ENCODE measurements around the gene XPO5. TPM values are rescaled to one million over a fixed set of nuclear protein-coding genes. Genes with fewer than 3 reads are reported as not detected.

XPO5 gene
- total RNA-seq, 3 donors from 2014 or later (not counting 1 experiment from before 2014, with no cell fraction given), result 47.6 to 54.6 (median 48.7) TPM

GRCh38 chr6:43488667-43489276 lies 87.1 kb downstream of the XPO5 start:
- H3K27ac Mint-ChIP-seq, result peak overlapping the region in 1 of 2 donors; percentile 33
- Histone ChIP-seq H3K27me3 (ENCODE audit: control insufficient read depth, insufficient read depth, low read length) (no peaks in the 10 kb centered on the region), H3K4me3 (ENCODE audit: low read length) (no peak overlapping the region), H3K9me3 (ENCODE audit: control insufficient read depth, insufficient read depth, low read length) (no peaks in the 10 kb centered on the region), H3K27ac (ENCODE audit: low read length) (no peak overlapping the region), H3K36me3 (ENCODE audit: control insufficient read depth, insufficient read depth, low read length) (no peaks in the 10 kb centered on the region), H3K4me1 (ENCODE audit: control insufficient read depth, insufficient read depth, low read length) (no peaks in the 10 kb centered on the region)
- intact Hi-C loops (cut with micrococcal nuclease), result no loop called here
- peaks cover under 1 to 10% of the 10 kb centered on the region in 2 donors for H3K4me1 Mint-ChIP-seq
- H3K36me3 Mint-ChIP-seq, result no peaks in the 10 kb centered on the region
- no peaks in the 10 kb centered on the region for H3K27me3 Mint-ChIP-seq (ENCODE audit: low read depth in 2 of 2)
- no peak overlapping the region for H3K4me3 Mint-ChIP-seq
- no peaks in the 10 kb centered on the region for H3K9me3 Mint-ChIP-seq
- WGBS (ENCODE audit: insufficient coverage), result 83% methylated on average over 4 of the region's 4 CpGs
- no peak for DNase-seq
- ATAC-seq, result no peak
- TF ChIP-seq CTCF (IDR thresholded peaks at IDR 0.05), result no peak

GRCh38 chr6:43481591-43482236 lies 94.1 kb downstream of the XPO5 start:
- Mint-ChIP-seq H3K27me3 (ENCODE audit: low read depth in 2 of 2) (no peaks in the 10 kb centered on the region), H3K9me3 (no peaks in the 10 kb centered on the region), H3K4me3 (no peak overlapping the region), H3K36me3 (no peaks in the 10 kb centered on the region), H3K4me1 (peaks cover 27 to 42% of the 10 kb centered on the region in 2 donors), H3K27ac (peak overlapping the region in 1 of 2 donors; percentile 44)
- Histone ChIP-seq H3K27me3 (ENCODE audit: control insufficient read depth, insufficient read depth, low read length) (no peaks in the 10 kb centered on the region), H3K4me1 (ENCODE audit: control insufficient read depth, insufficient read depth, low read length) (peaks cover 13% of the 10 kb centered on the region), H3K27ac (ENCODE audit: low read length) (no peak overlapping the region), H3K4me3 (ENCODE audit: low read length) (no peak overlapping the region), H3K36me3 (ENCODE audit: control insufficient read depth, insufficient read depth, low read length) (peaks cover 2% of the 10 kb centered on the region), H3K9me3 (ENCODE audit: control insufficient read depth, insufficient read depth, low read length) (no peaks in the 10 kb centered on the region)
- DNase-seq (no peak), ATAC-seq (no peak)
- intact Hi-C loops (cut with micrococcal nuclease), result no loop called here
- no peak for TF ChIP-seq CTCF (IDR thresholded peaks at IDR 0.05)
- WGBS (ENCODE audit: insufficient coverage), result 97% methylated on average over 11 of the region's 11 CpGs

GRCh38 chr6:43481075-43481474 lies 94.8 kb downstream of the XPO5 start:
- H3K4me3 Mint-ChIP-seq, result no peak overlapping the region
- H3K4me1 Mint-ChIP-seq, result peaks cover 29 to 44% of the 10 kb centered on the region in 2 donors
- WGBS (ENCODE audit: insufficient coverage), result no CpG with 5 or more reads among the region's 2 CpGs
- no peak for DNase-seq
- H3K27me3 ChIP-seq (ENCODE audit: control insufficient read depth, insufficient read depth, low read length), result no peaks in the 10 kb centered on the region
- intact Hi-C loops (cut with micrococcal nuclease), result no loop called here
- no peak overlapping the region for H3K27ac ChIP-seq (ENCODE audit: low read length)
- no peak overlapping the region for H3K4me3 ChIP-seq (ENCODE audit: low read length)
- H3K27me3 Mint-ChIP-seq (ENCODE audit: low read depth in 2 of 2), result no peaks in the 10 kb centered on the region
- no peak for TF ChIP-seq CTCF (IDR thresholded peaks at IDR 0.05)
- peaks cover 2% of the 10 kb centered on the region for H3K36me3 ChIP-seq (ENCODE audit: control insufficient read depth, insufficient read depth, low read length)
- ATAC-seq, result no peak
- H3K4me1 ChIP-seq (ENCODE audit: control insufficient read depth, insufficient read depth, low read length), result peaks cover 13% of the 10 kb centered on the region
- H3K9me3 Mint-ChIP-seq, result no peaks in the 10 kb centered on the region
- H3K9me3 ChIP-seq (ENCODE audit: control insufficient read depth, insufficient read depth, low read length), result no peaks in the 10 kb centered on the region
- peak overlapping the region in 1 of 2 donors; percentile 37 for H3K27ac Mint-ChIP-seq
- no peaks in the 10 kb centered on the region for H3K36me3 Mint-ChIP-seq

Data from natural killer cell (primary cell).